GM12891 (cell line): ENCODE measurements around the gene TUBA3E.
"Not testable (repeated sequence)": the region's sequence is repeated elsewhere in the genome, so short reads cannot be mapped to it uniquely, and the experiment has no call there.

Experiments used
- POLR2A ChIP-seq: IDR thresholded peaks from 2 replicates; pipeline ENCODE4 v1.6.1; 2011; ENCODE audit warnings: low read depth, low read length, control low read depth
- POLR2AphosphoS5 ChIP-seq: IDR thresholded peaks from 2 replicates; pipeline ENCODE4 v1.6.1; 2011; ENCODE audit warnings: low read depth, low read length, control low read depth
- TAF1 ChIP-seq: IDR thresholded peaks from 2 replicates; pipeline ENCODE4 v1.6.1; 2011; ENCODE audit warnings: low read depth, low read length, control low read depth

GRCh38 chr2:130188958-130189357, 9.3 kb downstream of the TUBA3E start:
- TF ChIP-seq POLR2A, TAF1, POLR2AphosphoS5: not testable (repeated sequence)
